Esophagus muscularis mucosa (tissue), 3 donors: Measurements from ENCODE around the gene ADAMTS9.

Experiments
- EP300 ChIP-seq: sonication (generic); formaldehyde crosslinking; IDR thresholded peaks from one replicate; pipeline ENCODE4 v1.6.1; 2017; ENCODE audit warnings: antibody characterized with exemption
- TF ChIP-seq, protein P1 (sequence below), 3 experiments: fragments of 200-600 bp in 2 of 3; fragments of 450-650 bp in 1 of 3; sonication (generic) in 2 of 3; IDR thresholded peaks; one replicate each; pipeline ENCODE4 v1.5.1; 2017 to 2019; ENCODE audit warnings: antibody characterized with exemption in 3 of 3, mild to moderate bottlenecking in 2 of 3, moderate library complexity in 1 of 3

DNA sequence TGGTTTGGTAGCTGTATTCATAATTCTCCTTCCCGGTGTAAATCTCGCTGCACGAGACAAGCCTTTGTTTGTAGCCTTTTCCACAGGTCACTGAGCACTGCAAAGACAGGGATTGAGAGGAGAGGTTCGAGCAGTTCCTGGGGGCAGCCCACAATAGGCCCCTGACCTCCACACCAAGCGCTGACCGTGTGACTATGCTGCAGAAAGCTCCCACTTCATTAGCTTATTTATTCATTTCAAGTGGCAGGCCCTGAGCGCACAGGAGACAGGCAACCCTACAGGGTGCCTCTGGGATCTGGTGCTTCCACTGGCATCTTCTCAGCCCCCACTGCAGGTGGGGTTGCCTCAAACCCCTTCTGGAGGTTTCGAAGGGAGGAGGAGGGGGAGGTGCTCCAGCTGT lies 140.9 kb downstream of the ADAMTS9 start:
- TF ChIP-seq EP300: no peak
- TF ChIP-seq, protein P1, sequence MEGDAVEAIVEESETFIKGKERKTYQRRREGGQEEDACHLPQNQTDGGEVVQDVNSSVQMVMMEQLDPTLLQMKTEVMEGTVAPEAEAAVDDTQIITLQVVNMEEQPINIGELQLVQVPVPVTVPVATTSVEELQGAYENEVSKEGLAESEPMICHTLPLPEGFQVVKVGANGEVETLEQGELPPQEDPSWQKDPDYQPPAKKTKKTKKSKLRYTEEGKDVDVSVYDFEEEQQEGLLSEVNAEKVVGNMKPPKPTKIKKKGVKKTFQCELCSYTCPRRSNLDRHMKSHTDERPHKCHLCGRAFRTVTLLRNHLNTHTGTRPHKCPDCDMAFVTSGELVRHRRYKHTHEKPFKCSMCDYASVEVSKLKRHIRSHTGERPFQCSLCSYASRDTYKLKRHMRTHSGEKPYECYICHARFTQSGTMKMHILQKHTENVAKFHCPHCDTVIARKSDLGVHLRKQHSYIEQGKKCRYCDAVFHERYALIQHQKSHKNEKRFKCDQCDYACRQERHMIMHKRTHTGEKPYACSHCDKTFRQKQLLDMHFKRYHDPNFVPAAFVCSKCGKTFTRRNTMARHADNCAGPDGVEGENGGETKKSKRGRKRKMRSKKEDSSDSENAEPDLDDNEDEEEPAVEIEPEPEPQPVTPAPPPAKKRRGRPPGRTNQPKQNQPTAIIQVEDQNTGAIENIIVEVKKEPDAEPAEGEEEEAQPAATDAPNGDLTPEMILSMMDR (IDR thresholded peaks at IDR 0.05): no peak
